MM.1S (cell line): ENCODE data around the gene EIF3I.

Source experiments
- DNase-seq: peaks from one replicate; pipeline ENCODE4 v3.0.0-alpha.2; 2015
- H2AFZ ChIP-seq: fragments of 300-600 bp; sonication (generic); 2 replicates; pipeline ENCODE4 v1.6.0; 2016; ENCODE audit warnings: antibody characterized with exemption, low read length
- H3F3A ChIP-seq: fragments of 300-600 bp; sonication (generic); 2 replicates; pipeline ENCODE4 v1.6.1; 2016; ENCODE audit warnings: mild to moderate bottlenecking, antibody characterized with exemption, low read length, moderate library complexity, mixed read lengths; ENCODE audit not compliant: insufficient read depth
- H3K27ac ChIP-seq: fragments of 300-600 bp; sonication (generic); 2 replicates; pipeline ENCODE4 v1.5.1; 2016; ENCODE audit warnings: mild to moderate bottlenecking, low read length
- H3K27me3 ChIP-seq: fragments of 300-600 bp; sonication (generic); replicated peaks from 2 replicates; pipeline ENCODE4 v1.6.0; 2016; ENCODE audit warnings: low read length; ENCODE audit not compliant: insufficient read depth
- H3K36me3 ChIP-seq: fragments of 300-600 bp; sonication (generic); replicated peaks from 2 replicates; pipeline ENCODE4 v1.6.1; 2016; ENCODE audit warnings: mild to moderate bottlenecking, low read length, mixed read lengths; ENCODE audit not compliant: insufficient read depth
- H3K4me1 ChIP-seq: fragments of 300-600 bp; sonication (generic); 2 replicates; pipeline ENCODE4 v1.6.1; 2016; ENCODE audit warnings: low read length, mixed read lengths
- H3K4me2 ChIP-seq: fragments of 300-600 bp; sonication (generic); 2 replicates; pipeline ENCODE4 v1.6.0; 2016; ENCODE audit warnings: low read depth, low read length
- H3K4me3 ChIP-seq: fragments of 300-600 bp; sonication (generic); 2 replicates; pipeline ENCODE4 v1.5.1; 2016; ENCODE audit warnings: low read length, mixed read lengths
- H3K79me2 ChIP-seq: fragments of 300-600 bp; sonication (generic); 2 replicates; pipeline ENCODE4 v1.6.1; 2016; ENCODE audit warnings: mixed run types, low read length, mixed read lengths
- H3K9ac ChIP-seq: fragments of 300-600 bp; sonication (generic); 2 replicates; pipeline ENCODE4 v1.6.1; 2016; ENCODE audit warnings: low read length, mixed read lengths
- H3K9me2 ChIP-seq: fragments of 300-600 bp; sonication (generic); replicated peaks from 2 replicates; pipeline ENCODE4 v1.6.1; 2016; ENCODE audit warnings: mild to moderate bottlenecking, low read length, mixed read lengths; ENCODE audit not compliant: insufficient read depth
- H3K9me3 ChIP-seq: fragments of 300-600 bp; sonication (generic); replicated peaks from 2 replicates; pipeline ENCODE4 v1.6.1; 2016; ENCODE audit warnings: mild to moderate bottlenecking, low read length, mixed read lengths; ENCODE audit not compliant: insufficient read depth
- H4K20me1 ChIP-seq: fragments of 300-600 bp; sonication (generic); 2 replicates; pipeline ENCODE4 v1.6.1; 2016; ENCODE audit warnings: mild to moderate bottlenecking, low read length, moderate library complexity, mixed read lengths; ENCODE audit not compliant: insufficient read depth
- CTCF ChIP-seq: fragments of 300-600 bp; sonication (generic); IDR thresholded peaks from 2 replicates; pipeline ENCODE4 v1.5.1; 2016; ENCODE audit warnings: antibody characterized with exemption, low read length, mixed read lengths
- EZH2 ChIP-seq: fragments of 300-600 bp; sonication (generic); optimal IDR thresholded peaks from 2 replicates; pipeline ENCODE3; 2017; ENCODE audit warnings: low read depth, mild to moderate bottlenecking, antibody characterized with exemption, low read length, mixed read lengths
- EZH2phosphoT487 ChIP-seq: fragments of 300-600 bp; sonication (generic); IDR thresholded peaks from 2 replicates; pipeline ENCODE4 v1.6.1; 2018; ENCODE audit warnings: antibody characterized with exemption, low read length

The EIF3I gene

GRCh38 chr1:32274646-32275340 lies 52.6 kb downstream of the EIF3I start:
- H3K27me3 ChIP-seq = no peaks in the 10 kb centered on the region
- H3K4me2 ChIP-seq = no peak overlapping the region
- no peak overlapping the region for H3K9ac ChIP-seq
- H3K9me3 ChIP-seq = no peaks in the 10 kb centered on the region
- no peaks in the 10 kb centered on the region for H4K20me1 ChIP-seq
- no peaks in the 10 kb centered on the region for H3K4me1 ChIP-seq
- H3K36me3 ChIP-seq = no peaks in the 10 kb centered on the region
- no peak for DNase-seq
- H3K27ac ChIP-seq = no peak overlapping the region
- no peak overlapping the region for H2AFZ ChIP-seq
- H3K4me3 ChIP-seq = no peak overlapping the region
- H3F3A ChIP-seq = no peaks in the 10 kb centered on the region
- TF ChIP-seq CTCF = no peak
- TF ChIP-seq EZH2 = no peak
- no peak for TF ChIP-seq EZH2phosphoT487
- H3K79me2 ChIP-seq = no peaks in the 10 kb centered on the region
- H3K9me2 ChIP-seq = no peaks in the 10 kb centered on the region

- TF ChIP-seq CTCF (no peak), EZH2phosphoT487 (no peak), EZH2 (no peak)
- no peak for DNase-seq
- Histone ChIP-seq H3K79me2 (no peaks in the 10 kb centered on the region), H2AFZ (no peak overlapping the region), H3K27me3 (no peaks in the 10 kb centered on the region), H3K4me2 (no peak overlapping the region), H3K36me3 (no peaks in the 10 kb centered on the region), H3K27ac (no peak overlapping the region), H4K20me1 (no peaks in the 10 kb centered on the region), H3K9me3 (no peaks in the 10 kb centered on the region), H3K4me3 (no peak overlapping the region), H3K9me2 (no peaks in the 10 kb centered on the region), H3K9ac (no peak overlapping the region), H3K4me1 (no peaks in the 10 kb centered on the region), H3F3A (no peaks in the 10 kb centered on the region)
Observed at GRCh38 chr1:32275424-32275823, 53.2 kb downstream of the EIF3I start.

GRCh38 chr1:32276032-32276782 lies 54.0 kb downstream of the EIF3I start:
- H3K4me2 ChIP-seq = no peak overlapping the region
- H2AFZ ChIP-seq = no peak overlapping the region

More at GRCh38 chr1:32276032-32276782, 54.0 kb downstream of the EIF3I start:
- Histone ChIP-seq H3K4me1 (no peaks in the 10 kb centered on the region), H3K27ac (no peak overlapping the region), H3K4me3 (no peak overlapping the region), H3K9me2 (no peaks in the 10 kb centered on the region), H3K79me2 (no peaks in the 10 kb centered on the region), H3K27me3 (no peaks in the 10 kb centered on the region), H3F3A (no peaks in the 10 kb centered on the region), H3K36me3 (no peaks in the 10 kb centered on the region), H3K9ac (no peak overlapping the region), H4K20me1 (no peaks in the 10 kb centered on the region), H3K9me3 (no peaks in the 10 kb centered on the region)
- DNase-seq = no peak
- no peak for TF ChIP-seq EZH2
- no peak for TF ChIP-seq CTCF
- TF ChIP-seq EZH2phosphoT487 = no peak
